HG03175 (cell line): ENCODE measurements around the gene PIP4K2A.
A peak's percentile ranks its signal among the peaks of the same experiment; 100 is the strongest.
"Not testable (repeated sequence)": the region's sequence is repeated elsewhere in the genome, so short reads cannot be mapped to it uniquely, and the experiment has no call there.

Experiments
- ATAC-seq: cut with Tn5 transposase; IDR thresholded peaks from one replicate; pipeline ENCODE4 v1.9.1; 2021; ENCODE audit warnings: mild to moderate bottlenecking, moderate library complexity; ENCODE audit not compliant: unreplicated experiment

The PIP4K2A gene

DNA sequence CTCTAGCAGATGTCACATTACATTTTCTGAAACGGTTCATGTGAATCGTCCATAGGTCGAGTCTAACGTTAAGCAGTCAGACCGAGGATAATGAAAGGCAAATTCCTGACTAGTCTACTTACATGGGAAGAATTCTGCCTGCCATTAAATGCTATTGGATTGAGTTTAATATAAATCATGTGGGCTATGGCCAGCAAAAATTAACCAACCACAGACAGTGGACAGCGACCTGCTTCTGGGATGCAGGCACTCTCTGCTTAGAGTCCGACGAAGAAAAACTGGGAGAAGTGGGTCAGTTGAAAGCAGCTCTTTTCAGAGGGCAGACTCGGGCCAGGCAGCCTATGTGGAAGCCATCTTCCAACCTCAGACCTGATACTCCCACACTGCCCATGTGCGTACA, 16.6 kb downstream of the PIP4K2A start:
- no peak for ATAC-seq

DNA sequence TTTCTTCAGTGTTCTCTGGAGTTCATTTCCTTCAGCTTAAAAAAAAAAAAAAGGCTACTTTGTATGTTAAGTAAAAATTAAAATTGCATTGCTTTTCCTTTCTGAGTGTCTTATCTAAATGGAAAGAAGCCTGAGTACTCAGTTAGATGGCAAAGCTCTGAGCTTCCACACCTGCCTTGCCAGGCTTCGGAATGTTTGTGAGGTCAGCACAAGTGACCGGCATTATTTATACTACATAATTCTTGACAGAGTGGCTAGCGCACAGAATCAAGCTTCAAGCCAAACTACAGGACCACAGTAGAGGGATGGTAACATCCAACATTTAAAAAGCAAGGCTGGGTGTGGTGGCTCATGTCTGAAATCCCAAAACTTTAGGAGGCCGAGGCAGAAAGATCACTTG, 17.3 kb downstream of the PIP4K2A start:
- no peak for ATAC-seq

DNA sequence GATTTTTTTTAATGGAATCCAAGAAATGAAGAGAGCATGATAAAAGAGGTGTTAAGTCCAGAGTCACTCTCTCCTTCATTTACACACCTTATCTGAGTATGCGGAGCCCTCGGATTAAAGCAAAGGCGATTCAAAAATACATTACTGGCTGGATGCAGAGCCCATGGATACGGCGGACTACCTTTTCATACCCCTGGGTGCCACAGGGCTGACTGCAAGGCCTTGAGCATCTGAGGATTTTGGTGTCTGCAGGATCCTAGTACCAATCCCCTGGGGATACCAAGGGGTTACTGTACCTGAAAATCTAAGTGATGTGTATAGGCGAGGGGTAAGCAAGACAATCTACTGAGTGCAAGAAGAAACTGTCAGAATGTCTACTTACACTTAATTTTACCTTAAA, 20.5 kb downstream of the PIP4K2A start:
- ATAC-seq: no peak

DNA sequence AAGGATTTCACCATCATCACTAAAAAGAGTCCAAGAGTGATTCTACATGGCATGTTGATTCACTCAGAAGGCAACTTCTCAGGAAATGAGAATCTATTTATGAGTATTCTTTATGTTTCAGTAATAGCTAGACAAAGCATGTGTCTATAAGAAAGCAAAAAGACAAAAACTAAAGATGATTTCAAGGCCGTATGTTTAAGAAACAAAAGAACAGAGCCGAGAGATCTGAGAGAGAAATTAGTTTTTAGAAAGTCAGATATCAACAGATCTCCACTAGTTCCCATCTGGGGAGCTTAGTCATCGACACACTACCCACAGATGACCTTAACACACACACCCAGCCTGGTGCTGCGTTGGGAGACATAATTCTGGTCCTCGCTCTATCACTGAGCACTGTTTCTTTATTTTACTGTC, 21.0 kb downstream of the PIP4K2A start:
- ATAC-seq: no peak

DNA sequence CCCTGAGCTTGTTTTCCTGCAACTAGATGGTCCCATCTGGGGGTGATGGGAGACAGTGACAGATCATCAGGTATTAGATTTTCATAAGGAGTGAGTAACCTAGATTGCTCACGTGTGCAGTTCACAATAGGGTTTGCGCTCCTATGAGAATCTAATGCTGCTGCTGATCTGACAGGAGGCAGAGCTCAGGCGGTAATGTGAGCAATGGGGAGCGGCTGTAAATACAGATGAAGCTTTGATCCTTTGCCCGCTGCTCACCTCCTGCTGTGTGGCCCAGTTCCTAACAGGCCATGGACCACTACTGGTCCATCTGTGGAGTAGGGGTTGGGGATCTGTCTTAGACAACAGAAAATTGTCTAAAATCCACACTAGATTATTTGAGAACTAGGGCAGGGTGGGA, 22.3 kb downstream of the PIP4K2A start:
- not testable (repeated sequence) for ATAC-seq

DNA sequence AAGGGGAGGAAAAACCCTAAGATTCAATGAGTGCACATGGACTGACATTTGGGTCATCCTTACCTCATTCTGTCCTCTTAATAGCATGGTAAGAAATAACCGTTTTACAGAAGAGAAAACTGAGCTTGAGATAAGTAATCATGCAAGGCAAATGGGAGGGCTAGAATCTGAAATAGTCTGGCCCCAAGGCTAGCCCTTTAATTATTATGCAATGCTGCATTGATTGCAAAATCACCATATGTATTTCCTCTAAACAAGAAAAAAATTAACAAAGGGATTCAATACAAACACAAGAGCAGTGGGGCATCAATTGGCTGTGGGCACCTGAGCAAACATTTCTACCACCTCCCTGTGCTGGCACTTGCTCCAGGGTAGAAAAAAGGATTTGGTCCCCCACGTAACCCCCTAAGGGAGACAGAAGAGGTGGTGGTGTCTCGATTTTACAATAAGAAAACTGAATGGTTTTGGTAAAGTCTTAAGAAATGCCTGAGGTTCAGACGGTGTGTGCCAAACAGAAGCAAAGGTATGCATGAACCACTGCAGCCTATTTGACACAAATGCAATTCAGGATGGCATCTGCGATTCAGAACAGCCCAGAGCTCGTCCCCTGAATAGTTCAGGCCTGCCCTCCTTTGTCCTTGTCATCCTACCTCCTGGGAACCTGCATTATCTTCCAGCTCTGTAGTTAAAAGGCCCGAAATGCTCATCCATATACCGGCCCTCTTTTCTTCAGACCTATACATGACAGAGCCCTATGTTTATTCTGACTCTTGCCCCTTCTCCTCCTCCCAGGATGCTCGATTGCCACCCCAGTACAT, 23.6 kb downstream of the PIP4K2A start:
- ATAC-seq: no peak

DNA sequence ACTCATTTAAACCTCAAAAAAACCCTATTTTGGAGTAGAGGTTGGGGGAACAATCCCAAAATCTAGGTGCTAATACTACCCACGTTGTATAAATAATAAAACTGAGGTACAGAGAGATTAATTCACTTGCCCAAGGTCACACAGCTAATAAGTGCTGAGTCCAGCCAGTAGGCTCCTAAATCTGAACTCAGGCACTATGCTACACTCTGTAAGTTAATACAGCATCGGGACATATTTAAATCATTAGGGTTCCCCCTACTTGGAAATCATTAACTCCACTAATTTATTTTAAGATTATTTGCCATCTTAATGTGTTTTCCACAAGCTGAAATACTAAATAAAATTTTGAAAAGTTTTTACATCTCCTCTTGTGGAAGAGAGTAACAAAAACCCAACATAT, 24.2 kb downstream of the PIP4K2A start:
- no peak for ATAC-seq

DNA sequence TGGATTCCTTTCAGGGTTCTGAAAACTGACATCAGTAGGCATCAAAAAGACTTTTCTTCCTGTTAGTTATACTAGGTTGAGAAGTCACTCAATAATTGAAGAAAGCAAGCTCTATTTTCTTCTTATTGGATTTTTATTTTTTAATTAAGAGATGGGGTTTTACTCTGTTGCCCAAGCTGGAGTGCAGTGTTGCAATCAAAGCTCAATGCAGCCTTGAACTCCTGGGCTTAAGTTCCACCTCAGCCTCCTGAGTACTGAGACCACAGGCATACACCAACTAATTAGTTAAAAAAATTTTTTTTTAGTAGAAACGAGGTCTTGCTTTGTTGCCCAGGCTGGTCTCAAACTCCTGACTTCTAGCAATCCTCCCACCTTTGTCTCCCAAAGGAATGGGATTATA, 28.0 kb downstream of the PIP4K2A start:
- ATAC-seq: no peak

DNA sequence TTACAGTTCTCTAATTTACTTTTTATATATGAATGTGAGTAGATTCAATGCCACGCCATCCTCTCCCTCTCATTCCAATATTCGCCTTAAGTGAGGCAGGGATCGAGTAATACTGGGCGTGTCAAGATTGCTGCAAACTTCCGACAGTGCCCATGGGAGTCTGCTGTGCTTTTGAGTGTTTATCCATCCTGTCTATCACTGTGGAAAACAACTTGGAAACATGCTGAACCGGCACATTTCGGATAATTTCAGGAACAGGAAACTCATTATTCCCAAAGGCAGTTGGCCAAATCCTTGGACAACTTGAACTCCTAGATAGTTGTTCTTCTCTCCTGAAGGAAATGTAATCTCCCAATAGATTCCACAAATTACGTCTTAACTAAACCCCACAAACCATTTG, 28.5 kb downstream of the PIP4K2A start:
- no peak for ATAC-seq

DNA sequence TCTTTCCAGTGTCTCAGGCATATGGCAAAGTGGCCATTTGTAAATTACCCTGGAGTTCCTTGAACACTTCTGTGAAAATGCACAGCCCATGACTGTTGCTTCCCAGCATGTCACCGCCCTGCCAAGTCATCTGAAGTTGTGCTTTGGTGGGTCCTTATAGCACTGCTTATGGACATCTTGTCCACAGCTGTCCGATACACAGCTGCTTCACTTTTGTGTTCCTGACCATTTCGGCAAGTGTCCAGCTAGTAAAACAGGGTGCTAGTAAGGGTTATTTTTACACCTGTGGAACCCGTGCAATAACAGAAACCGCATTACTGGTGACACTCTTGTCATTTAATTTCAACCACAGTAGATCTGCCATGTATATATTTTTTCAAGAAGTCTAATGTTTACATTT, 29.7 kb downstream of the PIP4K2A start:
- ATAC-seq: no peak

DNA sequence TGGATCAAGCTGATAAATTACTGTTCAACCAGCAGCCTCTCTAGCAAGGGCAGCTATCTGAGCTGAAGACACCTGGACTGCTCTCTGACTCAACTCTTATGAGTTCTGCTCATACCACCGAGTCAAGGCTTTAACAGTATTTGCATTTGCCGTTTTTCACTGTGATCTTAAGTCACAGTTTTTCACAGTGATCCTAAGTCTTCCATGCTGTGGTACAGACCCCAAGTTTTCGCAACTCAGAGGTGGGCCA, 31.3 kb downstream of the PIP4K2A start:
- peak; percentile 39 for ATAC-seq

DNA sequence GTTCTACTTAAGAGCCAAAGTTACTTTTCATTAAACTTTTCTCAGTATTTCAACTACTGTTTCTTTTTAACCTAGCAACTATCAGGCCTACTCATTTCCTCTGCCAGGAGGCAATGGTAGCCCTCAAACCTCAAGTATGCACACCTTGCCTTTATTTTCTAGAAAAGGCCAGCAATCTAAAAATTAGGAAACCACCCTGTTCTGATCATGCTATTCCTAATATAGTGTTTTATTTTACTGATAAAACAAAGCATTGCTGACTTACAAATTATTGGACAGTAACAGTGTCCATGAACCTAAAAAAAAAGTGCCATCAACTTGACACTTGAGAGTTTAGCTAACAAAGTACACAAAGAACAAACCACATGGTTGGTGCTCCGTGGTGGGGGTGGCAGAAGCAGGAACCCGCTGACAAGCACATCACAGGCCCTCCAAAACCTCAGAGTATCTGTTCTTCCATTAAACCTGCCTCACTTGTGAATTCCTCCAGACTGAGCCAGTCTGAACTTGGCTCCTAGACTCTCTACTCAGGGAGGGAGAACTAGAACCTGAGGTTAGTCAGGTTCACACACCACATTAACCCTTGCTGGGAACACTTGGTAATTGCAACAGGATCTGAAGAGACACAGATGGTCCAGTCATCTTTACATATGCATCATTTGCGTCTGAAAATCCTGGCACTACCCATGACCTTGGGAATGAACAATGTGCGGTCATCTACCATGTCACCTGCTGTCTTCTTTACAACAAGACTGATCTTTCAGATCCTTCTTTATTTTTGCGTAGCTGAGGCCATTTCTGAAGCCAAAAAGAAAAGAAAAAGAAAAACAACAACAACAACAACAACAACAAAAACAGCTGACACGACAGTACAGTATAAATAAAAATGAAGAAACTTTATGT, 31.9 kb downstream of the PIP4K2A start:
- ATAC-seq: peak; percentile 44

DNA sequence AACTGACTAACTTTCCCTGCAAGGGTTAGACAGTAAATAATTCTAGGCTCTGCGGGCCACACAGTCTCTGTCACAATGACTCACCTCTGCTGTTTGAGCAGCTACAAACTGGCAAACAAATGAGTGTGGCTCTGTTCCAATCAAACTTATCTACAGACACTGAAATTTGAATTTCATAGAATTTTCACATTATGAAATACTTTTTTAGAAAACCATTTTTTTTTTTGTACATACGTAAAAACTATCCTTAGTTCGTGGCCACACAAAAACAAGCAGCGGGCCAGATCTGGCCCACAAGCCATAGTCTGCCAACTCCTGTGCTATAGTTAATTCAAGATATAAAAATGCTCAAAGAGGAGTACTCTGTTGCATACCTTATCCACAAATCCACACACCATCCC, 32.6 kb downstream of the PIP4K2A start:
- ATAC-seq: no peak

DNA sequence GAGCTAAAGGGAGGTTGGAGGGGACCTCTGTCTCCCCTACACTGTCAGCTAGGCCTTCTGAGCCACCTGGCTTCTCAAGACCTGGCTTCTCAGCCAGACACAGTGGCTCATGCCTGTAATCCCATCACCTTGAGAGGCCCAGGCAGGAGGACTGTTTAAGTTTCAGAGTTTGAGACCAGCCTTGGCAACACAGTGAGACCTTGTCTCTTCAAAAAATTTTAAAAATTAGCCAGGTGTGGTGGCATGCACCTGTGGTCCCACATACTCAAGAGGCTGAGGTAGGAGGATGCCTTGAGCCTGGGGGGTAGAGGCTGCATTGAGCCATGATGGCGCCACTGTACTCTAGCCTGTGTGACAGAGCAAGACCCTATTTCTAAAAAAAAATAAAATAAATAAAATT, 33.1 kb downstream of the PIP4K2A start:
- ATAC-seq: no peak

DNA sequence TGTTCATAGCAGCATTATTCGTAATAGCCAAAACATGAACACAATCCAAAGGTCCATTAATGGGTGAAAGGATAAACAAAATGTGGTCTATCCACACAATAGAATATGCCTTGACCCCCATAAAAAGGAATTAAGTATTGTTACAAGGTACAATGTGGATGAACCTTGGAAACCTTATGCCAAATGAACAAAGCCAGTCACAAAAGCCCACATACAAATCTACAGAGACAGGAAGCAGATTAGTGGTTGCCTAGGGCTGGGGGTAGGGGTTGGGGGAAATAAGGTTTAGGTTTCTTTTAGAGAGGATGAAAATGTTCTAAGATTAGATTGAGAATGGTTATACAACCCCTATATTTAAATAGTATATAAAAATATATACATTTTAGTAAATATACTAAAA, 34.8 kb downstream of the PIP4K2A start:
- ATAC-seq: no peak

DNA sequence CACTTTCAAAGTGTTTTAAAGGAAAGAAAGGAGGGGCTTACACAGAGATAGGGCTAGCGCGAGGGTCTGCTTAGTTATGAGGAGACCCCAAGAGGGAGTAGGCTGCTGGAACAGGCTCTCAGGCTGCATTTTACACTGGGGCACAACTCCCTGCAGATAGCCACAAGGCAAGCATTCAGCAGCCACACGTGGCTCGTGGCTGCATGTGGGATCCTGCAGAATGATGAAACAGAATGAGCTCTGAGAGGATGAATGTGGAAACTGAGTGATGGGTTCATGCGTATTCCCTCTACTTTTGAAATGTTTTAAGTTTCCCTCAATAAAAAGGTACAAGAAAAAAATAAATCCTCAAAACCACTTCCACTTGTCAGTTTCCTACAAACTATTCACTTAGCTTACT, 37.0 kb downstream of the PIP4K2A start:
- no peak for ATAC-seq

DNA sequence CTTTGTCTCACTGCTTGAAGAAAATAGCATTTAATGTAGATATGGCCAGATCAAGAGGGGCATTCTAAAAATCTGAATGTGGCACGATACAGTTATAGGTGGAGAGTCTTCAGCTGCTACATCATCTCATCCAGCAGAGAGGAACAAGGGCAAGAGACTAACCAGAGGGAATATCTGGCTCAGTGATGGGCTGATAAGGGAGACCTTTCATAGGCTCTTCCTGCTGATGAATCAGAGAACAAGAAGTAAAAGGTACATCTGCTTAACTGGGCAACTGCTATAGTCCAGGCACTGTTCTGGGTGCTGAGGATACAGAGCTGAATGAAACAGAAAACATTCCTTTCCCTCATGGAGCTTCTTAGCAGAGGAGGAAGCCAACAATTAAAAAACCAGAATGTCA, 37.9 kb downstream of the PIP4K2A start:
- no peak for ATAC-seq

DNA sequence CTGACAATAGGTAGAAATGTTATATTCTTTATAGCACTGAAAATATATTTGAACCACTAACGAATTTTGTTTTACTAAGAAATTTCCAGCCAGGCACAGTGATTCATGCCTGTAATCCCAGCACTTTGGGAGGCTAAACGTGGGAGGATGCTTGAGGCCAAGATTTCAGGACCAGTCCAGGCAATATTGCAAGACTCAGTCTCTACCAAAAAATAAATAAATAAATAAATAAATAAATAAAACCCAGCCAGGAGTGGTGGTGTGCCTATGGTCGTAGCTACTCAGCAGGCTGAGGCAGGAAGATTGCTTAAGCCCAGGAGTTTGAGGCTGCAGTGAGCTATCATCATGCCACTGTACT, 39.8 kb downstream of the PIP4K2A start:
- no peak for ATAC-seq

DNA sequence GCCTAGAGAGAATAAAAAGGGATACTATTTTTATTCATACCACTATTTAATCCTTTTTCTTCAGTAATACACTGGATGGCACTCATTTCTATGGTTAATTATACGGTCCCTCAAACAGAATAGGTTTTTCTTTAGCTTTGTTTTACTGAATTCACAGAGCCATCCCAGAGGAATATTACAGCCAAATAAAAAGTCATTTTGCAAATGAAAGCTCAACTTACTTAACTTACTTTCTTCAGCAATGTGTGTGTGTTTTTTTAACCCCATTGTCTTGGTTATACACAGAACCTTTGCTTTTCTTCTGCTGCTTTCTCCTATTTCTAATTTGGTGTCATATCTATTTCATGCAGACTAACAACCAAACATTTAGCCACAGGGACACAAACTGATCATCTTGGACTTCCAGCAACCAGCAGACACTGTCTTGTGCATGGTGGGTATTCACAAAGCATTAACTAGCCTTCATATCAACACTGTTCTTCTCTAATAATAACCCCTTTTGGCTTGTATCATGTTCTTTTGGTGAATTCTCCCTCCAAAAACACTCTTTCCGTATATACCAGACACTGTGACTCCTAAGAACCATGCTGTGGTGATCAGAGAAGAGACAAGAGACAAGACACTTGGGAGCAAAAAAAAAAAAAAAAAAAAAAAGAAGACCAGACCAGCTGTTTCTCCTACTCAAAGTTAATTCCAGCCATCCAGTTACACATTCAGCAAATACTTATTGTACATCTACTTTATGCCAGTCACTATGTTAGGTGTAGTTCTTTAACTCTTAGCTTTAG, 40.4 kb downstream of the PIP4K2A start:
- ATAC-seq: no peak

DNA sequence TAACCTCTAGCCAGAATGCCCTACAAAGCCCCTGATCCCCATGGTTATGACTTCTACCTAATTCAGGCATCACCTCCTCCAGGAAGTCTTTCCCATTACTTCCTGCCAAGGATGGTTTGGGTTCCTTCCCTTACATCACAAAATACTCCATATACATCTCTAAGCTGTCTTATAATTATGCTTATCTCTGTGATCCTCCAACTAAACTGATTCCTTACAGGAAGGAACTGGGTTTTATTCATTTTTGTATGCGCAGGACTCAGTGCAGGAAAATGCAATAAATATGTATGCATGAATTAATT, 41.3 kb downstream of the PIP4K2A start:
- no peak for ATAC-seq

DNA sequence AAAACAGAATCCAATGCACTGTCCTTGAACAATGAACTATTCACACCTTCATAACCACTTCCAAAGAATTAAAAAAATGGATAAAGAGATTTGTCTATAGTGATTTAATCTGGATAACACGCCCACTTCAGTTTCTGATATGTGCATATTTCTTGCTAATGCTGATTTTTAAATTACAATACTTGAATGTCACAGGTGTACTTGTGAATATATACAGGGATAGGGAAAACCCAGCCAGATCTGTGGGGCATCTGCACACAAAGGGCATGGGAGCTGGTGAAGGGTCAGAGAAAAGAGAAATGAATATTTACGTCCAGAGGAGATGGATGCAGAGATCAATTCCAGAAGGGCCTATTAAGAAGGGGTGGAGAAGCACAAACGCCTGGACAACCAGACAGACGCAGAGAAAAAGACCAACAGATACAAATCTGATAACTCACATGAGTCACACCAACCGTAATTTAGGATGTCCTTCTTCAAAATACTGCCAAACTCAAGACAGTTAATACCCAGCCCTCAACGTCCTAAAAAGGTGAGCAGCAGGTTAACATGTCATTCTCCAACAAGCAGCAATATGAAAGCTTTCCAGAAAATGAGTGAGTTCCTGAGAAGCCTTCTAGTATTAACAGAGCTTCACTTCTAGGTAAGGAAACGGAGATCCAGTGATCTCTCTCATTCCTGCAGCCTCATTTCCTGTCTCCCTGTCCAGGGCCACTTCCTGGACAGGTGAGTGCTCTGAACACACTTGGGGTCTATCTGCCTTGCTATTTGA, 41.9 kb downstream of the PIP4K2A start:
- ATAC-seq: no peak
